Left renal pelvis (tissue), 4 donors: ENCODE data around the gene CDK14. TPM values are rescaled to one million over a fixed set of nuclear protein-coding genes. Genes with fewer than 3 reads are reported as not detected.

Source experiments
- DNase-seq, 4 donors: peaks; one replicate each; pipeline ENCODE4 v3.0.0-alpha.2; 2013; ENCODE audit warnings: low read depth in 4 of 4, low spot score in 3 of 4
- polyA plus RNA-seq, 4 donors: library from polyadenylated mRNA; unstranded; fragments of 120-200 nt; gene quantifications; one replicate each; pipeline ENCODE4 v1.2.1, GENCODE V29; 2013; ENCODE audit not compliant: insufficient read length in 4 of 4

Gene CDK14
- polyA plus RNA-seq, 4 donors, result 28.6 to 44.2 (median 36.4) TPM

- DNase-seq, result no peak
These were observed 434.7 kb downstream of the CDK14 start for GRCh38 chr7:91030680-91031380.

DNA sequence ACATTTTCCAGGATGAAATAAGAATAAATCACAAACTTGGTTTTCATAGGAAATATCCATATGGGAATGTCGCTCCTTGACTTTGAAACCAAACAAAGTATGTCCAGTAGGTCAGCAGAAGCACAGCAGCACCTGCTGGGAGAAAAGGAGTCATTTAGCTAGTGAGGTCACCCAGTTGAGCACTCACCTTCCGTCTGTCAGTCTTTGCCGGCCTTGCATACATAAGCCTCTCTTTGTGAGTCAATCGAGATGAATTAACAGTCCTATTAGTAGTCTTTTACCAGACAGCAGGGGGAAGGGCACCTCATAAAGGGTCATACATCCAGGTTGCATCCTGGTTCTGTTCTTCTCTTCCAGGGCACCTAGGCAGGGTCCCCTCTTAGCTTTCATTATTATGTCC is 435.6 kb downstream of the CDK14 start:
- DNase-seq, result no peak

GRCh38 chr7:91033574-91033973 is 437.5 kb downstream of the CDK14 start:
- DNase-seq, result no peak

GRCh38 chr7:91034459-91035368 is 438.6 kb downstream of the CDK14 start:
- no peak for DNase-seq

DNA sequence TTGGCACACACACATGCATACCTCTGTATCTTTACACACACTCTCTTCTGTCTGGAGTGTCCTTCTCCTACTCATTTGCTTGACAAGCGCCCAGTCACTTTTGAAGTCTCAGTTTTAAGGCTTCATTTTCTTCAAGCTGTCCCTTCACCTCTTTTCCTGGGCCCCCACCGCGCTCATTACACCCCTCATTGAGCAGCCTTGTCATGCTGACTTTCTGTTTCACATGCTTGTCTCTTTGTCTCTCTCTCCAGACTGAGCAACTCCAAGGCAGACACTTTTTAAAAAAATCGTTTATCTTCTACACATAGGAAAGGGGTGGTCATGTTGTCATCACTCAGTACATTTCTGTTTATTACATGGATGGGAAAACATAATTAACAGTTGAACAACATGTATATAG is 442.9 kb downstream of the CDK14 start:
- DNase-seq, result no peak

DNA sequence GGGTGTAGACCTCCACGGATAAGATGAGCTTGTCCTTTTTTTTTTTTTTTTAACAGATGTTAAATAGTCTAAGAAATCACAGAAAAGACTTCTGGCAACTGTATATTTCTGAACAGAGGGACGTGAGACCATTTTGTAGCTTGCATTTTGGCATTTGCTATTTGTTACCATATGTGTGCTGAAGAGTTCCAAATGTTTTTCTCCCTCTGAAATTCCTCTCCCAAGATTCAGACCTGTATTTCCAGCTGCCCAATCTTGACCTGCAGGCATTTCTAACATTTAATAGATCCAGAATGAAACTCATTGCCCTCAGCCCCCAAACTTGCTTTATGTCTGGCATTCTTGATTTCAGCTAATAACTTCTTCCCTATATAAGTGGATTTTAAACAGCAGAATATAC is 445.0 kb downstream of the CDK14 start:
- DNase-seq, result no peak

DNA sequence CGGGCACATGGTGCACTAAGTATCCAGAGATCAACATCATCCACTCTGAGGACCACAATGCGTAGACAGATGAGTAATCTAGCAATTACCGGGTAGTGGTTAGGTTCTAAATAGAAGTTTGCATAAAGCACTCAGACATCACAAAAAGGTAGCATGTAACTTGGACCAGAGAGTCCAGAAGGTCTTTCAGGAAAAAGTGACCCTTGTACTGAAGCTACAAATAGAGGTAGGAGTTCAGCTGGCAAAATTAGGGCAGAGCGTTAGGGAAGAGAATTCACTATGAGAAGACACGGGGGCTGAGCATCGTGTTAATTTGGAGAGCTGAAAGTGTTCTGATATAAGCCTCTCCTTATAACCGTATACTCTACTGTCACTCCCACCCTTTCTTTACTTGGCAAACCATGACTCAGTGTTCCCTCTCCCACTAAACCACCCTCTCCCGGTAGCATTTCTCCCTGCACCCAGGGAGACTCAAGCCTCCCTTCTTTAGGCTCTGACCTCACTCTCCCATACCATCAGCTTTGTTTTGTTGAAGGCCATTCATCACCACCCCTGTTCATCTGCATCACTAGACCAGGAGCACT is 445.9 kb downstream of the CDK14 start:
- no peak for DNase-seq

DNA sequence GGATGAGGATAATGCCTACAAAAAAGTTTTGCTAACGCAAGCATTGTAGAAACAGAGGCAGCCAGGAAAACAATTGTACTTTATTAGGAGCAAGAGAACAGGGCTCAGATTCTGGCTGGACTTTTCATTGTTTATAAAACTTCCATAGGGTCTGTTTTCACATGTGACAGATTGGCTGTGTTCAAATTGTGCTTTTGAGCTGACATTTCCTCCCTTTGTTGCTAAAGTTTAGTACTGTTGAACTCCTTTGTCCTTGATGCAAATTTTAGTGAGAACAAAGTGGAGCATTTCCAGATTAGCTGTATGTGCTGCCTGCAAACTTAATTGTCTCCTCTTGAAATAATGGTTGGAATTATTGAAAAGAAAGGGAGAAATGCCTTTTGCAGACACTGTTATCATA is 447.1 kb downstream of the CDK14 start:
- DNase-seq, result no peak

DNA sequence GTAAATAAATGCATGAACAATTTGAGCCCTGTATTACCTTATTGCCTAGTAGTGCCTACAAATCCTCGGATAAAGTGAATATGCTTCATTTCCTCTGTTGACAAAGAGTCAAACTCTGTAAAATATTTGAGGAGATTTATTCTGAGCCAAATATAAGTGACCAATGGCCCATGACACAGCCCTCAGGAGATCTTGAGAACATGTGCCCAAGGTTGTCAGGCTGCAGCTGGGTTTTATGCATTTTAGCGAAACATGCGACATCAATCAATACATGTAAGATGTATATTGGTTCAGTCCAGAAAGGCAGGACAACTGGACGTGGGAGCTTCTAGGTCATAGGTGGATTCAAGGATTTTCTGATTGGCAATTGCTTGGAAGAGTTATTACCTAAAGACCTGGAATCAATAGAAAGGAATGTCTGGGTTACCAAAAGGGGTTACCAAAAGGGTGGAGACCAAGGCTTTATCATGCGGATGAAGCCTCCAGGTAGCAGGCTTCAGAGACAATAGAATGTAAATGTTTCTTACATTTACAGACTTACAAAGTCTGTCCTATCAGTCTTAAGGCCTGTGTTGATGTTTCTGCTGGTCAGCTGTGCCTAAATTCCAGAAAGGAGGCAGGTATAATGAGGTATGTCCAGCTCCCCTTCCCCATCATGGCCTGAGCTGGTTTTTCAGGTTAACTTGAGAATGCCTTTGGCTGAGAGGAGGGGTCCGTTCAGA is 448.0 kb downstream of the CDK14 start:
- DNase-seq, result no peak

GRCh38 chr7:91045606-91046005 is 449.5 kb downstream of the CDK14 start:
- no peak for DNase-seq

- DNase-seq, result no peak
These were observed 450.4 kb downstream of the CDK14 start for GRCh38 chr7:91046322-91047089.

- DNase-seq, result no peak
These were observed 451.5 kb downstream of the CDK14 start for GRCh38 chr7:91047636-91048035.

DNA sequence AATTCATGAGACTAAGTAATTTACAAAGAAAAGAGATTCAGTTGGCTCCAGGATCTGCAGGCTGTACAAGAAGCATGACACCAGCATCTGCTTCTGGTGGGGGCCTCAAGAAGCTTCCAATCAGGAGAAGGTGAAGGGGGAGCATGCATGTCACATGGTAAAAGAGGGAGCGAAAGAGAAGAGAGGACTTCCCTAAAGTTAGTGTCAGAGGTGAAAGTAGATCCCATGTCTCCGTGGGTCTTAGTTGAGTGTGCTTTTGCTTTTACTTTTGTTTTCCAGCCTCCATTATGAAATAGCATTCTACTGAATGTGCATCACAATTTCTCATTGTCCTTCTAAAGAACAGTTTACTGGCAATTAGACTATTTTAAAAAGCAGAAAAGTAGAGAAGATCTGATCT is 454.6 kb downstream of the CDK14 start:
- DNase-seq, result no peak

- DNase-seq, result no peak
These were observed 455.8 kb downstream of the CDK14 start for GRCh38 chr7:91051966-91052365.

- DNase-seq, result no peak
These were observed 458.3 kb downstream of the CDK14 start for GRCh38 chr7:91054374-91054773.

GRCh38 chr7:91055219-91055618 is 459.1 kb downstream of the CDK14 start:
- no peak for DNase-seq

- DNase-seq, result no peak
These were observed 466.6 kb downstream of the CDK14 start for GRCh38 chr7:91062713-91063112.

DNA sequence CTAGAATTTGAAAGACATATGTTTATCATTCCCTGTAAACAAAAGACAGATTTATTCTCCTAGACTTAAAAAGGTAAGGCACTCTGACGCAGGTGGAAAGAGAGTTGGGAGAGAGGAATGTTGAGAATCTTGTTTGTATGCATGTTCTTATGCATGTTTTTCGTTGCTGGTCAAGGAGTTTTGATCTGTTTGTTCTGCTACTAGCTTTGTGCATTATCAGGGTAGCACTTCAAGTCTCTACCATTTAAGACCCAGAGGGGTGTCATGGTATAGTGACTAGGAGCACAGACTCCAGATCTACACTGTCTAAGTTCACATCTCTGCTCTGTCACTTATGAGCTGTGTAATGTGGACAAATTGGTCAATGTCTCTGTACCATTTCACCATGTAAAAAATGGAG is 467.9 kb downstream of the CDK14 start:
- DNase-seq, result no peak

- no peak for DNase-seq
These were observed 468.8 kb downstream of the CDK14 start for GRCh38 chr7:91064938-91065337.

DNA sequence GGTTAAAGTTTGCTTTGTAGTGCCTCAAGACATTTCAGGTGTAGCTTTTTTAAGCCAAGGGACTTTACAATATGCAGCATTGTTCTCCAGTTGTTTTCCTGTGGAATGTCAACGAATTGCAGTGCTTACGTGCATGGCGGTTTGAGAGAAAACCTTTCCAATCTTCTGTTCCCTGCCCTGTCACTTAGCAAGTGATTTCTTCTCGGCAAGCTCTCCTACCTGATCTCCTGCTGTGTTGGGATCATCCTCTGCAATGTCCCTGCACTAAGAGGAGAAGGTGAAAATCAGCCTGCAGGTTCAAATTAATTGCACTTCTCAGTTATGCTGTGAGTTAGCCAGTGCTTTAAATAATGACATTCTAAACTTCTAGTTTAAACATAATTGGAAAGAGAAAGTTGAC is 470.5 kb downstream of the CDK14 start:
- DNase-seq, result no peak
